GM19193 (cell line): ENCODE results near the gene RBM33.

Experiments
- POLR2A ChIP-seq: IDR thresholded peaks from 4 replicates; pipeline ENCODE4 v1.6.1; 2011; ENCODE audit not compliant: insufficient read depth, insufficient read length; ENCODE audit errors: extremely low read depth

RBM33 gene

GRCh38 chr7:155756322-155756721 lies 111.9 kb downstream of the RBM33 start:
- no peak for TF ChIP-seq POLR2A

GRCh38 chr7:155758348-155758747 lies 113.9 kb downstream of the RBM33 start:
- no peak for TF ChIP-seq POLR2A

GRCh38 chr7:155759740-155760430 lies 115.4 kb downstream of the RBM33 start:
- TF ChIP-seq POLR2A = no peak

- no peak for TF ChIP-seq POLR2A
Observed at GRCh38 chr7:155761162-155761561, 116.7 kb downstream of the RBM33 start.

GRCh38 chr7:155762036-155762435 lies 117.6 kb downstream of the RBM33 start:
- no peak for TF ChIP-seq POLR2A

GRCh38 chr7:155762655-155763054 lies 118.2 kb downstream of the RBM33 start:
- TF ChIP-seq POLR2A = no peak

GRCh38 chr7:155763122-155763521 lies 118.7 kb downstream of the RBM33 start:
- no peak for TF ChIP-seq POLR2A

- TF ChIP-seq POLR2A = no peak
Observed at GRCh38 chr7:155763691-155764437, 119.4 kb downstream of the RBM33 start.

- no peak for TF ChIP-seq POLR2A
Observed at GRCh38 chr7:155764438-155764793, 120.0 kb downstream of the RBM33 start.

GRCh38 chr7:155765458-155765857 lies 121.0 kb downstream of the RBM33 start:
- no peak for TF ChIP-seq POLR2A

- TF ChIP-seq POLR2A = no peak
Observed at GRCh38 chr7:155766386-155766785, 121.9 kb downstream of the RBM33 start.

- TF ChIP-seq POLR2A = no peak
Observed at GRCh38 chr7:155766966-155767916, 122.8 kb downstream of the RBM33 start.

GRCh38 chr7:155769701-155770100 lies 125.2 kb downstream of the RBM33 start:
- no peak for TF ChIP-seq POLR2A

GRCh38 chr7:155770241-155770640 lies 125.8 kb downstream of the RBM33 start:
- TF ChIP-seq POLR2A = no peak

GRCh38 chr7:155773531-155773930 lies 129.1 kb downstream of the RBM33 start:
- TF ChIP-seq POLR2A = no peak
